ENCODE results near the gene SSNA1.

SSNA1 gene

DNA sequence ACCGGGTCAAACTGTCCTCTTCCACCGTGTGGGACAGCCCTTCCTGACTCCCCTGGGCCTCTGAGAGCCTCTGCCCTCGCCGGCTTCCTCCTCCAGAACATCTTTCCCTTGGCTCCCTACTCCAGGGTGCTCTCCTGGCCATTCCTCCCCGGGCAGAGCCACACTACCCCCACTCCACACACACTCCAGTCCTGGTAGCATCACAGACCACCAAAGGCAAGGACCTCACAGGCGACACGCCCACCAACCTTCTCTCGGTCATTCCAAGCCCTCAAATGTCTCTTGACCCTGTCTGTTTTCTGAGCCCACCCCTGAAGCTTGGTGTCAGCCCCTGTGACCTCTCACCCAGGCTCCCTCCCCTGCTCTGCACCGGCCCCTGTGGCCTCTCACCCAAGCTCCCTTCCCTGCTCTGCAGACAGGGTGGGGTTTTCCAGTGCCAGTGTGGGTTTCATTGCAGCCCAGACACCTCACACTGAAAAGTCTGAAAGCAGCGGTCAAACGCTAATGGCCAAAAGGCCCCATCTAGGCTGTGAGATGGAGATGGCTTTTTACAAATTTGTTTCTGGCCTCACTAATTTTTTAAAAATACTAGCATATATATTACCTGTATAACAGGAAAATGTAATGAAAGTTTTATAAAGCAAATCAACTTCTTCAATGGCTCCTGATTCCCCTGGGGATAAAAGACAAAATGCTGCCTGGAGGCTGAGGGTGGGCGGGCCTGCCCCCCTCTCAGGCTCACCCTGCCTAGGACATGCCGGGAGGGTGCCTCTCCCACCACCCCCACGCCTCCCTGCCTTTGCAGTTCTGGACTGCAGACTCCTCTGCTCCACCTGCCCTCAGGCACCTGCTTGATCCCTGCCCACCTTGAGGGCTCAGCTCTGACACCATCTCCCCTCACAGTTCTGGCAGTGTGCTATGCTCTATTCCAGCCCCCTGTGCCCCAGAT lies 29.1 kb upstream of the SSNA1 start:
- TF ChIP-seq CEBPB (IDR thresholded peaks at IDR 0.05) (no peak), YY1 (IDR thresholded peaks at IDR 0.05; ENCODE audit: low read depth) (no peak), TEAD4 (IDR thresholded peaks at IDR 0.05) (no peak), TCF12 (IDR thresholded peaks at IDR 0.05; ENCODE audit: low read depth) (no peak), CREB1 (IDR thresholded peaks at IDR 0.05; ENCODE audit: low read depth) (no peak), MAX (IDR thresholded peaks at IDR 0.05) (no peak), EP300 (IDR thresholded peaks at IDR 0.05; ENCODE audit: borderline replicate concordance) (no peak), EGR1 (IDR thresholded peaks at IDR 0.05) (no peak), TAF1 (IDR thresholded peaks at IDR 0.05; ENCODE audit: low read depth) (no peak), RAD21 (IDR thresholded peaks at IDR 0.05; ENCODE audit: low read depth) (no peak), FOXM1 (IDR thresholded peaks at IDR 0.05; ENCODE audit: borderline replicate concordance, low read depth) (no peak), NFIC (IDR thresholded peaks at IDR 0.05) (no peak), ZBTB7A (IDR thresholded peaks at IDR 0.05; ENCODE audit: low read depth) (no peak)
- TF ChIP-seq, protein P1, sequence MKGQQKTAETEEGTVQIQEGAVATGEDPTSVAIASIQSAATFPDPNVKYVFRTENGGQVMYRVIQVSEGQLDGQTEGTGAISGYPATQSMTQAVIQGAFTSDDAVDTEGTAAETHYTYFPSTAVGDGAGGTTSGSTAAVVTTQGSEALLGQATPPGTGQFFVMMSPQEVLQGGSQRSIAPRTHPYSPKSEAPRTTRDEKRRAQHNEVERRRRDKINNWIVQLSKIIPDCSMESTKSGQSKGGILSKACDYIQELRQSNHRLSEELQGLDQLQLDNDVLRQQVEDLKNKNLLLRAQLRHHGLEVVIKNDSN (IDR thresholded peaks at IDR 0.05): no peak
- TF ChIP-seq, protein P2, sequence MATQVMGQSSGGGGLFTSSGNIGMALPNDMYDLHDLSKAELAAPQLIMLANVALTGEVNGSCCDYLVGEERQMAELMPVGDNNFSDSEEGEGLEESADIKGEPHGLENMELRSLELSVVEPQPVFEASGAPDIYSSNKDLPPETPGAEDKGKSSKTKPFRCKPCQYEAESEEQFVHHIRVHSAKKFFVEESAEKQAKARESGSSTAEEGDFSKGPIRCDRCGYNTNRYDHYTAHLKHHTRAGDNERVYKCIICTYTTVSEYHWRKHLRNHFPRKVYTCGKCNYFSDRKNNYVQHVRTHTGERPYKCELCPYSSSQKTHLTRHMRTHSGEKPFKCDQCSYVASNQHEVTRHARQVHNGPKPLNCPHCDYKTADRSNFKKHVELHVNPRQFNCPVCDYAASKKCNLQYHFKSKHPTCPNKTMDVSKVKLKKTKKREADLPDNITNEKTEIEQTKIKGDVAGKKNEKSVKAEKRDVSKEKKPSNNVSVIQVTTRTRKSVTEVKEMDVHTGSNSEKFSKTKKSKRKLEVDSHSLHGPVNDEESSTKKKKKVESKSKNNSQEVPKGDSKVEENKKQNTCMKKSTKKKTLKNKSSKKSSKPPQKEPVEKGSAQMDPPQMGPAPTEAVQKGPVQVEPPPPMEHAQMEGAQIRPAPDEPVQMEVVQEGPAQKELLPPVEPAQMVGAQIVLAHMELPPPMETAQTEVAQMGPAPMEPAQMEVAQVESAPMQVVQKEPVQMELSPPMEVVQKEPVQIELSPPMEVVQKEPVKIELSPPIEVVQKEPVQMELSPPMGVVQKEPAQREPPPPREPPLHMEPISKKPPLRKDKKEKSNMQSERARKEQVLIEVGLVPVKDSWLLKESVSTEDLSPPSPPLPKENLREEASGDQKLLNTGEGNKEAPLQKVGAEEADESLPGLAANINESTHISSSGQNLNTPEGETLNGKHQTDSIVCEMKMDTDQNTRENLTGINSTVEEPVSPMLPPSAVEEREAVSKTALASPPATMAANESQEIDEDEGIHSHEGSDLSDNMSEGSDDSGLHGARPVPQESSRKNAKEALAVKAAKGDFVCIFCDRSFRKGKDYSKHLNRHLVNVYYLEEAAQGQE (IDR thresholded peaks at IDR 0.05; ENCODE audit: low read depth): no peak

DNA sequence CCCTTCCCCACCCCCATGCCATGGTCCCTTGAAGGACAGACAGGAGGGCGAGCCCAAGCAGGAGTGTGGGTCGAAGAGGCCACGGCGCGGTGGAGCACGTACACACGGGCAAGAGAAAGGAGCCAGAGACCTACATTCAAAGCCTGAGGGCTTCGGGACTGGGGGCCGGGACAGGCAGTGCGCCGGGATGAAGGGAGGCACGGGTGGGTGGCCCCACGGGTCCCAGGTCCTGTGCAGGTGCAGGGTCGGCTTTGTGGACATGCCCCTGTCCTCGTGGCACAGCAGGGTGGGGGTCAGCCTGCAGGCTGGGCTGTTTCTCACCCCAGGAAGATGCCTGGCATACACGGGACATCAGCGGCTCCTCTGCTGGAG lies 28.4 kb upstream of the SSNA1 start:
- no peak for TF ChIP-seq NFIC (IDR thresholded peaks at IDR 0.05)
- TF ChIP-seq TAF1 (IDR thresholded peaks at IDR 0.05; ENCODE audit: low read depth): no peak
- TF ChIP-seq CREB1 (IDR thresholded peaks at IDR 0.05; ENCODE audit: low read depth): no peak
- TF ChIP-seq TCF12 (IDR thresholded peaks at IDR 0.05; ENCODE audit: low read depth): no peak
- TF ChIP-seq, protein P1 (IDR thresholded peaks at IDR 0.05): no peak
- no peak for TF ChIP-seq EP300 (IDR thresholded peaks at IDR 0.05; ENCODE audit: borderline replicate concordance)
- TF ChIP-seq, protein P2 (IDR thresholded peaks at IDR 0.05; ENCODE audit: low read depth): no peak

GRCh38 chr9:137160716-137161557 lies 27.5 kb upstream of the SSNA1 start:
- TF ChIP-seq YY1 (IDR thresholded peaks at IDR 0.05; ENCODE audit: low read depth): no peak
- TF ChIP-seq EP300 (IDR thresholded peaks at IDR 0.05; ENCODE audit: borderline replicate concordance): no peak
- no peak for TF ChIP-seq CREB1 (IDR thresholded peaks at IDR 0.05; ENCODE audit: low read depth)
- no peak for TF ChIP-seq MAX (IDR thresholded peaks at IDR 0.05)
- no peak for TF ChIP-seq TCF12 (IDR thresholded peaks at IDR 0.05; ENCODE audit: low read depth)
- TF ChIP-seq TAF1 (IDR thresholded peaks at IDR 0.05; ENCODE audit: low read depth): no peak
- TF ChIP-seq CEBPB (IDR thresholded peaks at IDR 0.05): no peak

GRCh38 chr9:137161558-137162486 lies 26.7 kb upstream of the SSNA1 start:
- TF ChIP-seq MAX (IDR thresholded peaks at IDR 0.05): no peak

All from Ishikawa (cell line).